WTC11 (cell line): ENCODE measurements around the gene GCFC2. TPM values are rescaled to one million over a fixed set of nuclear protein-coding genes. Genes with fewer than 3 reads are reported as not detected.

Experiments used
- ATAC-seq: fragments of 200-7000 bp; cut with Tn5 transposase; 2 replicates; pipeline ENCODE4 v1.10.0; 2021; ENCODE audit warnings: mild to moderate bottlenecking, moderate library complexity
- CTCF ChIA-PET: fragments of 300-600 bp; sonication (Branson Sonifier 250); formaldehyde crosslinking; loops from one replicate; lab custom pipeline; 2021; ENCODE audit warnings: antibody characterized with exemption; lab: Charles Lee
- POLR2A ChIA-PET: fragments of 350-600 bp; sonication (Branson Sonifier 250); formaldehyde crosslinking; loops from one replicate; lab custom pipeline; 2021; ENCODE audit warnings: antibody characterized with exemption; lab: Charles Lee
- DNase-seq: peaks from one replicate; pipeline ENCODE4 v3.0.0; 2021; ENCODE audit warnings: low spot score
- H3K27ac Mint-ChIP-seq: 2 replicates; pipeline ENCODE4 v1.8.0; 2021; ENCODE audit warnings: mixed read lengths
- H3K27me3 Mint-ChIP-seq: 2 replicates; pipeline ENCODE4 v1.8.0; 2021; ENCODE audit warnings: low read depth, mild to moderate bottlenecking, moderate library complexity, mixed read lengths
- H3K36me3 Mint-ChIP-seq: 2 replicates; pipeline ENCODE4 v1.8.0; 2021; ENCODE audit warnings: mixed read lengths
- H3K4me1 Mint-ChIP-seq: 2 replicates; pipeline ENCODE4 v1.8.0; 2022; ENCODE audit warnings: mixed read lengths
- H3K4me3 Mint-ChIP-seq: 2 replicates; pipeline ENCODE4 v1.8.0; 2021; ENCODE audit warnings: mild to moderate bottlenecking, moderate library complexity, mixed read lengths
- H3K9me3 Mint-ChIP-seq: 2 replicates; pipeline ENCODE4 v1.8.0; 2021; ENCODE audit warnings: mixed read lengths
- CREM ChIP-seq: sonication (generic); formaldehyde crosslinking; IDR thresholded peaks from 2 replicates; pipeline ENCODE4 v1.8.1; 2022; ENCODE audit warnings: mild to moderate bottlenecking, missing genetic modification reagents, moderate library complexity
- EMX1 ChIP-seq: fragments of 250-450 bp; sonication (Bioruptor Pico); IDR thresholded peaks from 2 replicates; pipeline ENCODE4 v1.8.0; 2021; ENCODE audit warnings: mild to moderate bottlenecking
- FOXJ3 ChIP-seq: sonication (generic); formaldehyde crosslinking; IDR thresholded peaks from 2 replicates; pipeline ENCODE4 v1.9.0; 2021; ENCODE audit warnings: missing genetic modification reagents, mild to moderate bottlenecking, borderline replicate concordance
- GTF2I ChIP-seq: fragments of 250-450 bp; sonication (Bioruptor Pico); conservative IDR thresholded peaks from 2 replicates; pipeline ENCODE4 v1.4.0; 2021; ENCODE audit warnings: mild to moderate bottlenecking
- IRF2 ChIP-seq: sonication (generic); formaldehyde crosslinking; IDR thresholded peaks from 2 replicates; pipeline ENCODE4 v1.8.0; 2022; ENCODE audit warnings: low read depth, missing genetic modification reagents, borderline replicate concordance
- MXD4 ChIP-seq: fragments of 250-450 bp; sonication (Bioruptor Pico); IDR thresholded peaks from 2 replicates; pipeline ENCODE4 v1.8.0; 2021; ENCODE audit warnings: mild to moderate bottlenecking, moderate library complexity, borderline replicate concordance
- NFATC4 ChIP-seq: fragments of 250-450 bp; sonication (Bioruptor Pico); IDR thresholded peaks from 2 replicates; pipeline ENCODE4 v1.9.0; 2021; ENCODE audit warnings: mild to moderate bottlenecking
- NFE2L1 ChIP-seq: sonication (generic); formaldehyde crosslinking; IDR thresholded peaks from 2 replicates; pipeline ENCODE4 v1.8.1; 2023; ENCODE audit warnings: missing genetic modification reagents
- NR1H2 ChIP-seq: sonication (generic); formaldehyde crosslinking; IDR thresholded peaks from 2 replicates; pipeline ENCODE4 v1.9.0; 2021; ENCODE audit warnings: mild to moderate bottlenecking, moderate library complexity, missing genetic modification reagents
- PRRX2 ChIP-seq: fragments of 250-450 bp; sonication (Bioruptor Pico); IDR thresholded peaks from 2 replicates; pipeline ENCODE4 v1.8.0; 2021; ENCODE audit warnings: mild to moderate bottlenecking
- SMAD3 ChIP-seq: sonication (generic); formaldehyde crosslinking; IDR thresholded peaks from 2 replicates; pipeline ENCODE4 v1.8.0; 2022; ENCODE audit warnings: missing genetic modification reagents, mild to moderate bottlenecking, borderline replicate concordance
- TCF7 ChIP-seq: sonication (generic); formaldehyde crosslinking; IDR thresholded peaks from 2 replicates; pipeline ENCODE4 v1.8.0; 2022; ENCODE audit warnings: mild to moderate bottlenecking, low read depth, missing genetic modification reagents, moderate library complexity
- TEAD1 ChIP-seq: sonication (generic); formaldehyde crosslinking; IDR thresholded peaks from 2 replicates; pipeline ENCODE4 v1.8.0; 2022; ENCODE audit warnings: mild to moderate bottlenecking, missing genetic modification reagents
- ZNF512 ChIP-seq: sonication (generic); formaldehyde crosslinking; IDR thresholded peaks from 2 replicates; pipeline ENCODE4 v1.8.1; 2022; ENCODE audit warnings: missing genetic modification reagents, borderline replicate concordance
- ZNF532 ChIP-seq: fragments of 250-450 bp; sonication (Bioruptor Pico); IDR thresholded peaks from 2 replicates; pipeline ENCODE4 v1.9.0; 2021; ENCODE audit warnings: mild to moderate bottlenecking, borderline replicate concordance
- total RNA-seq: library from RNA; stranded (reverse); gene quantifications from 3 replicates; pipeline ENCODE4 v1.2.3, GENCODE V29; 2021
- TF ChIP-seq, protein P1 (sequence below): sonication (generic); formaldehyde crosslinking; IDR thresholded peaks from 2 replicates; pipeline ENCODE4 v1.8.1; 2023; ENCODE audit warnings: mild to moderate bottlenecking, missing genetic modification reagents
- TF ChIP-seq, protein P2 (sequence below): fragments of 250-450 bp; sonication (Bioruptor Pico); conservative IDR thresholded peaks from 2 replicates; pipeline ENCODE4 v1.9.0; 2021; ENCODE audit warnings: mild to moderate bottlenecking
- TF ChIP-seq, protein P3 (sequence below): fragments of 250-450 bp; sonication (Bioruptor Pico); IDR thresholded peaks from 2 replicates; pipeline ENCODE4 v1.9.0; 2021; ENCODE audit warnings: mild to moderate bottlenecking
- TF ChIP-seq, protein P4 (sequence below): sonication (generic); formaldehyde crosslinking; IDR thresholded peaks from 2 replicates; pipeline ENCODE4 v1.8.0; 2023; ENCODE audit warnings: missing genetic modification reagents, mild to moderate bottlenecking, borderline replicate concordance
- TF ChIP-seq, protein P5 (sequence below): fragments of 250-450 bp; sonication (Bioruptor Pico); IDR thresholded peaks from 2 replicates; pipeline ENCODE4 v1.9.0; 2021; ENCODE audit warnings: moderate library complexity, mild to moderate bottlenecking, inconsistent platforms, borderline replicate concordance

Gene GCFC2
- total RNA-seq, 1 experiment from 2014 or later, result 14.4 TPM

GRCh38 chr2:75680402-75680801, 30.3 kb downstream of the GCFC2 start:
- no peak for ATAC-seq
- H3K36me3 Mint-ChIP-seq, result peaks cover 30% of the 10 kb centered on the region
- TF ChIP-seq, protein P1, sequence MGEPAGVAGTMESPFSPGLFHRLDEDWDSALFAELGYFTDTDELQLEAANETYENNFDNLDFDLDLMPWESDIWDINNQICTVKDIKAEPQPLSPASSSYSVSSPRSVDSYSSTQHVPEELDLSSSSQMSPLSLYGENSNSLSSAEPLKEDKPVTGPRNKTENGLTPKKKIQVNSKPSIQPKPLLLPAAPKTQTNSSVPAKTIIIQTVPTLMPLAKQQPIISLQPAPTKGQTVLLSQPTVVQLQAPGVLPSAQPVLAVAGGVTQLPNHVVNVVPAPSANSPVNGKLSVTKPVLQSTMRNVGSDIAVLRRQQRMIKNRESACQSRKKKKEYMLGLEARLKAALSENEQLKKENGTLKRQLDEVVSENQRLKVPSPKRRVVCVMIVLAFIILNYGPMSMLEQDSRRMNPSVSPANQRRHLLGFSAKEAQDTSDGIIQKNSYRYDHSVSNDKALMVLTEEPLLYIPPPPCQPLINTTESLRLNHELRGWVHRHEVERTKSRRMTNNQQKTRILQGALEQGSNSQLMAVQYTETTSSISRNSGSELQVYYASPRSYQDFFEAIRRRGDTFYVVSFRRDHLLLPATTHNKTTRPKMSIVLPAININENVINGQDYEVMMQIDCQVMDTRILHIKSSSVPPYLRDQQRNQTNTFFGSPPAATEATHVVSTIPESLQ, result no peak
- no peak for TF ChIP-seq SMAD3
- TF ChIP-seq FOXJ3 (CRISPR knock-in tag), result no peak
- no peak for TF ChIP-seq EMX1 (CRISPR knock-in tag)
- no peak for TF ChIP-seq GTF2I (CRISPR knock-in tag)
- TF ChIP-seq ZNF512 (CRISPR knock-in tag), result no peak
- no peak for TF ChIP-seq IRF2 (CRISPR knock-in tag)
- no peak for TF ChIP-seq TEAD1 (CRISPR knock-in tag)
- TF ChIP-seq MXD4, result no peak
- TF ChIP-seq, protein P2, sequence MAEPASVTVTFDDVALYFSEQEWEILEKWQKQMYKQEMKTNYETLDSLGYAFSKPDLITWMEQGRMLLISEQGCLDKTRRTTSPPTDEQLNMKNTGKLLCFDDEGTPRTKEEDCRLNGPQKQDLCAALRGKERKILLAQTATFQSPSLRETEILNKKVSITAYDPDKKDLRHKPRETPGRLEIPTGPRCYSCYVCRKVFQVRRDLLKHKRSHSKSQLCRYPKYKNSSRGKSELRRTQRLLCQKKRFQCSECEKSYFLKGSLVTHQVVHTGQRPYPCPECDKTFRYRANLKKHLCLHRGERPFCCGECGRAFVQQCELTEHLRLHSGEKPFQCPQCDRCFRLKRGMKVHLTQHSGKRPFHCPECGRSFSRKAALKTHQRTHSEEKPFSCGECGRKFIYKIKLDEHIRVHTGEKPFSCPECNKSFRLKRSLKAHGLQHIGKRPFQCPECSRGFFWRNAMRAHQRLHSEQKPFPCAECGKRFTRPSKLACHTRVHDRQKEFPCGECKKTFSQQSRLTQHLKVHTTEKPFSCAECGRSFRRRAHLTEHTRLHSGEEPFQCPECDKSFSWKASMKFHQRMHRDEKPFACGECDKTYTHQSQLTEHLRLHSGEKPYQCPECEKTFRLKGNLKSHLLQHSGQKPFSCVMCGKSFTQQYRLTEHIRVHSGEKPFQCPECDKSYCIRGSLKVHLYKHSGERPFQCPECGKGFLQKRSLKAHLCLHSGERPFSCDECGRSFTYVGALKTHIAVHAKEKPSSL, result no peak
- TF ChIP-seq, protein P3, sequence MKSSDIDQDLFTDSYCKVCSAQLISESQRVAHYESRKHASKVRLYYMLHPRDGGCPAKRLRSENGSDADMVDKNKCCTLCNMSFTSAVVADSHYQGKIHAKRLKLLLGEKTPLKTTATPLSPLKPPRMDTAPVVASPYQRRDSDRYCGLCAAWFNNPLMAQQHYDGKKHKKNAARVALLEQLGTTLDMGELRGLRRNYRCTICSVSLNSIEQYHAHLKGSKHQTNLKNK (CRISPR knock-in tag), result no peak
- TF ChIP-seq, protein P4, sequence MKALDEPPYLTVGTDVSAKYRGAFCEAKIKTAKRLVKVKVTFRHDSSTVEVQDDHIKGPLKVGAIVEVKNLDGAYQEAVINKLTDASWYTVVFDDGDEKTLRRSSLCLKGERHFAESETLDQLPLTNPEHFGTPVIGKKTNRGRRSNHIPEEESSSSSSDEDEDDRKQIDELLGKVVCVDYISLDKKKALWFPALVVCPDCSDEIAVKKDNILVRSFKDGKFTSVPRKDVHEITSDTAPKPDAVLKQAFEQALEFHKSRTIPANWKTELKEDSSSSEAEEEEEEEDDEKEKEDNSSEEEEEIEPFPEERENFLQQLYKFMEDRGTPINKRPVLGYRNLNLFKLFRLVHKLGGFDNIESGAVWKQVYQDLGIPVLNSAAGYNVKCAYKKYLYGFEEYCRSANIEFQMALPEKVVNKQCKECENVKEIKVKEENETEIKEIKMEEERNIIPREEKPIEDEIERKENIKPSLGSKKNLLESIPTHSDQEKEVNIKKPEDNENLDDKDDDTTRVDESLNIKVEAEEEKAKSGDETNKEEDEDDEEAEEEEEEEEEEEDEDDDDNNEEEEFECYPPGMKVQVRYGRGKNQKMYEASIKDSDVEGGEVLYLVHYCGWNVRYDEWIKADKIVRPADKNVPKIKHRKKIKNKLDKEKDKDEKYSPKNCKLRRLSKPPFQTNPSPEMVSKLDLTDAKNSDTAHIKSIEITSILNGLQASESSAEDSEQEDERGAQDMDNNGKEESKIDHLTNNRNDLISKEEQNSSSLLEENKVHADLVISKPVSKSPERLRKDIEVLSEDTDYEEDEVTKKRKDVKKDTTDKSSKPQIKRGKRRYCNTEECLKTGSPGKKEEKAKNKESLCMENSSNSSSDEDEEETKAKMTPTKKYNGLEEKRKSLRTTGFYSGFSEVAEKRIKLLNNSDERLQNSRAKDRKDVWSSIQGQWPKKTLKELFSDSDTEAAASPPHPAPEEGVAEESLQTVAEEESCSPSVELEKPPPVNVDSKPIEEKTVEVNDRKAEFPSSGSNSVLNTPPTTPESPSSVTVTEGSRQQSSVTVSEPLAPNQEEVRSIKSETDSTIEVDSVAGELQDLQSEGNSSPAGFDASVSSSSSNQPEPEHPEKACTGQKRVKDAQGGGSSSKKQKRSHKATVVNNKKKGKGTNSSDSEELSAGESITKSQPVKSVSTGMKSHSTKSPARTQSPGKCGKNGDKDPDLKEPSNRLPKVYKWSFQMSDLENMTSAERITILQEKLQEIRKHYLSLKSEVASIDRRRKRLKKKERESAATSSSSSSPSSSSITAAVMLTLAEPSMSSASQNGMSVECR (CRISPR knock-in tag), result no peak
- TF ChIP-seq ZNF532 (CRISPR knock-in tag), result no peak
- TF ChIP-seq TCF7, result no peak
- TF ChIP-seq, protein P5, sequence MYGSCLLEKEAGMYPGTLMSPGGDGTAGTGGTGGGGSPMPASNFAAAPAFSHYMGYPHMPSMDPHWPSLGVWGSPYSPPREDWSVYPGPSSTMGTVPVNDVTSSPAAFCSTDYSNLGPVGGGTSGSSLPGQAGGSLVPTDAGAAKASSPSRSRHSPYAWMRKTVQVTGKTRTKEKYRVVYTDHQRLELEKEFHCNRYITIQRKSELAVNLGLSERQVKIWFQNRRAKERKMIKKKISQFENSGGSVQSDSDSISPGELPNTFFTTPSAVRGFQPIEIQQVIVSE (CRISPR knock-in tag), result no peak
- TF ChIP-seq CREM (CRISPR knock-in tag), result no peak
- TF ChIP-seq NFE2L1 (CRISPR knock-in tag), result no peak
- TF ChIP-seq NR1H2 (CRISPR knock-in tag), result no peak
- no peak for TF ChIP-seq PRRX2 (CRISPR knock-in tag)
- no peak for TF ChIP-seq NFATC4 (CRISPR knock-in tag)
- CTCF ChIA-PET, result interaction anchor here (0.6 kb wide), 1 partner anchor 306 kb away, joined by 3 read pairs; no protein-coding TSS in a partner anchor
- POLR2A ChIA-PET, result no interaction called here
- H3K4me3 Mint-ChIP-seq, result no peak overlapping the region
- no peak for DNase-seq
- H3K27me3 Mint-ChIP-seq, result no peaks in the 10 kb centered on the region
- no peaks in the 10 kb centered on the region for H3K4me1 Mint-ChIP-seq
- no peaks in the 10 kb centered on the region for H3K9me3 Mint-ChIP-seq
- H3K27ac Mint-ChIP-seq, result peak overlapping the region; percentile 5; the same call in 1 of the 2 replicates
